Measurements from ENCODE around the gene SKI.

SKI gene

DNA sequence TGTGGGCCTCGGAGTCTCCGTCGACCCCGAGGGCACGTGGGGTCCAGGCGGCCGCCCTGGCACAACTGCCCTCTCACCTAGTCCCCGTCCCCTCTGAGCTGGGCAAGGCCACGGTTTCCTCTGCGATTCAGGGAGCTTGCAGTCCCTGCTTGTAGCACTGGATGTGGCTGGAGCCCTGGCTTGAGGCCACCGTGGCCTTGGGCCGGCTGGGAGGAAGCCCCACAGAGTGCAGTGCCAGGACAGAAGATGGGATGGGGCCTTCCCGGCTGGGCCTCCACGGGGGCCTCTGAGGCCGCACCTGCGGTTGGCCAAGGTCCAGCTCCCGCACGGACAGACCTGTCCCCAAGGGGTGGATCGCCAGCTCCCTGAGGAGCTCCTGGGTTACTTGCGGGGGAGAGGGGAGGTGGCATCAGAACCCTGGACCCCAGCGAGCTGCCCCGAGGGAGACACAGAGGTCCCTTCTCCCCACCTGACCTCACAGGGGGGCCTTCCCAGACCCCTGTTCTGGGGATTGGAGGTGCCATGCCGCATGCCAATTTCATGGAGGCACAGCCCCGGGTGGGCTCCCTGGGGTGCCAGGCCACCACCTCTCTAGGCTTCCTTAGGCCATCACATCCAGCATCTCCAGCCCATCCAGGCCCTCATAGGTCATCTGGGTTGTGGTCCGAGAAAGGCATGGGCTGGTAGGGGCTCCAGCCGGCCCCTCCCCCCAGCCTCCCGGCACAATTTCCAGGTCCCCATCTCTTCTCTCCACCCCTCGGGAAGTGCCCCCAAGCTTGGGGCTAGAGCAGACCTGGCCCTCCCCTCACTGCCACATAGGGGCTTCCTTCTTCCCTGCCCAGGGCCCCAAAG, 82.4 kb downstream of the SKI start:
- no peak overlapping the region for H3K4me3 ChIP-seq (ENCODE audit: low read depth, low read length)
- no peak for TF ChIP-seq POLR2A (IDR thresholded peaks at IDR 0.05; ENCODE audit: extremely low read depth, insufficient read length)
- TF ChIP-seq, protein P1, sequence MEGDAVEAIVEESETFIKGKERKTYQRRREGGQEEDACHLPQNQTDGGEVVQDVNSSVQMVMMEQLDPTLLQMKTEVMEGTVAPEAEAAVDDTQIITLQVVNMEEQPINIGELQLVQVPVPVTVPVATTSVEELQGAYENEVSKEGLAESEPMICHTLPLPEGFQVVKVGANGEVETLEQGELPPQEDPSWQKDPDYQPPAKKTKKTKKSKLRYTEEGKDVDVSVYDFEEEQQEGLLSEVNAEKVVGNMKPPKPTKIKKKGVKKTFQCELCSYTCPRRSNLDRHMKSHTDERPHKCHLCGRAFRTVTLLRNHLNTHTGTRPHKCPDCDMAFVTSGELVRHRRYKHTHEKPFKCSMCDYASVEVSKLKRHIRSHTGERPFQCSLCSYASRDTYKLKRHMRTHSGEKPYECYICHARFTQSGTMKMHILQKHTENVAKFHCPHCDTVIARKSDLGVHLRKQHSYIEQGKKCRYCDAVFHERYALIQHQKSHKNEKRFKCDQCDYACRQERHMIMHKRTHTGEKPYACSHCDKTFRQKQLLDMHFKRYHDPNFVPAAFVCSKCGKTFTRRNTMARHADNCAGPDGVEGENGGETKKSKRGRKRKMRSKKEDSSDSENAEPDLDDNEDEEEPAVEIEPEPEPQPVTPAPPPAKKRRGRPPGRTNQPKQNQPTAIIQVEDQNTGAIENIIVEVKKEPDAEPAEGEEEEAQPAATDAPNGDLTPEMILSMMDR (IDR thresholded peaks at IDR 0.05; ENCODE audit: low read depth, low read length), result no peak
- TF ChIP-seq MYC (IDR thresholded peaks at IDR 0.05; ENCODE audit: low read depth, low read length), result no peak
- TF ChIP-seq, protein P2, sequence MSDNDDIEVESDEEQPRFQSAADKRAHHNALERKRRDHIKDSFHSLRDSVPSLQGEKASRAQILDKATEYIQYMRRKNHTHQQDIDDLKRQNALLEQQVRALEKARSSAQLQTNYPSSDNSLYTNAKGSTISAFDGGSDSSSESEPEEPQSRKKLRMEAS (IDR thresholded peaks at IDR 0.05; ENCODE audit: low read depth, low read length), result no peak
- no peak for DNase-seq (ENCODE audit: low read depth)

DNA sequence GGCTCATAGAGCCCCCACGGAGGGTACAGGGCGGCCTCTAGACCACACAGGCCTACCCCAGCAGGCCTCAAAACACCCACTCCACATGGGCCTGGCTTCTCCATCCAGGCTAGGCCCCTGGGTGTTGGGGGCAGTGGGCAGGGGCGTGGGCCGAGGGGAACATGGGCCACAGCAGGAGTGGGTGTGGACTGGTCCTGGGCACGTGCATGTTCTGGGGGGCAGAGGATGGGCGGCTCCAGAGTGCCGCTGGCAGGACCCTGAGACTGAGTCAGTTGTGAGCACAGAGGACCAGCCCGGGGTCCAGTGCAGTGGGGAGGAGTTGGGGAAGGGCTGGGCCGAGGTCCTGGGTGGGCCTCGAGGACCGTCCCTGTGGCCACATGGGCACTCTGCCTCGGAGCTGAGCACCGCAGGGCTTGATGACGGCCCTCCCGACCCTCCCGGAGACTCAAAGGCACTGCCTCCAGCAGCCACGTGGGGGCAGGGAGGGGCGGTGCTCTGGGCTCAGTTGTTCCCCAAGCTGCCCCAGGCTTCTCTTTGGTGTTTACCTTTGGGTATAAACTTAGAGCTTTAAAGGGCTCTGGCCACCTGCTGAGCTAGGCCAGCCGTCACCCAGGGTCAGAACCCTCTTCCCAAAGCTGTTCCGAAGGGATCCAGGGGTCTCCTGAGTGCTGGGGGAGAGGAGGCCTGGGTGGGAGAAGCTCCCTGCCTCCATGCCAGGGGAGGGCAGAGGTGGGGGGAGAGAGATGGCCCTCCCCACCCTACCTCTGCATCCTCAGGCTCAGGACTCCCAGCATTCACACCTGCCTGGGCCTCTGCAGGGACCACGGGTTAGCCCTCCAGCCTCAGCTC, 83.3 kb downstream of the SKI start:
- no peak overlapping the region for H3K4me3 ChIP-seq (ENCODE audit: low read depth, low read length)
- no peak for TF ChIP-seq POLR2A (IDR thresholded peaks at IDR 0.05; ENCODE audit: extremely low read depth, insufficient read length)
- TF ChIP-seq, protein P1 (IDR thresholded peaks at IDR 0.05; ENCODE audit: low read depth, low read length), result peak; percentile 19
- TF ChIP-seq, protein P2 (IDR thresholded peaks at IDR 0.05; ENCODE audit: low read depth, low read length), result peak; percentile 50; the same call in 1 of the 2 replicates
- TF ChIP-seq MYC (IDR thresholded peaks at IDR 0.05; ENCODE audit: low read depth, low read length), result no peak
- DNase-seq (ENCODE audit: low read depth), result peak; percentile 58

DNA sequence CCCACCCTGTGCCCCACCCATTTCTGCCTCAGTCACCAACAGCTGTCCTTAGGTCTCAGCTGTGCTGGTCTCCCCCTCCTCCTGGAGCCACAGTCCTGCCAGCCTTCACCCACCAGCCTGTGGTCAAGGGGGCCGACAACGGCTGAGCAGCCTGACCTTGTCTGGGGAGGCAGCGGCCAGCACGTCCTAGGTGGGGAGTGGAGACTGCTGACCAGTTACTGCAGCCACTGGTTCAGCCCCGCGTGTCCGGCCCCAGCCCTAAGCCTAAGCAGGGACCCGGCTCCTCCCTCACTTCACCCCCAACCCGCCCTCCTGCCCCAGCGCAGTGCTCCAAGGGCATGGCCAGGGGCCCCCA, 84.0 kb downstream of the SKI start:
- no peak for DNase-seq (ENCODE audit: low read depth)
- TF ChIP-seq MYC (IDR thresholded peaks at IDR 0.05; ENCODE audit: low read depth, low read length), result no peak
- TF ChIP-seq, protein P2 (IDR thresholded peaks at IDR 0.05; ENCODE audit: low read depth, low read length), result no peak
- TF ChIP-seq, protein P1 (IDR thresholded peaks at IDR 0.05; ENCODE audit: low read depth, low read length), result no peak
- no peak for TF ChIP-seq POLR2A (IDR thresholded peaks at IDR 0.05; ENCODE audit: extremely low read depth, insufficient read length)
- no peak overlapping the region for H3K4me3 ChIP-seq (ENCODE audit: low read depth, low read length)

DNA sequence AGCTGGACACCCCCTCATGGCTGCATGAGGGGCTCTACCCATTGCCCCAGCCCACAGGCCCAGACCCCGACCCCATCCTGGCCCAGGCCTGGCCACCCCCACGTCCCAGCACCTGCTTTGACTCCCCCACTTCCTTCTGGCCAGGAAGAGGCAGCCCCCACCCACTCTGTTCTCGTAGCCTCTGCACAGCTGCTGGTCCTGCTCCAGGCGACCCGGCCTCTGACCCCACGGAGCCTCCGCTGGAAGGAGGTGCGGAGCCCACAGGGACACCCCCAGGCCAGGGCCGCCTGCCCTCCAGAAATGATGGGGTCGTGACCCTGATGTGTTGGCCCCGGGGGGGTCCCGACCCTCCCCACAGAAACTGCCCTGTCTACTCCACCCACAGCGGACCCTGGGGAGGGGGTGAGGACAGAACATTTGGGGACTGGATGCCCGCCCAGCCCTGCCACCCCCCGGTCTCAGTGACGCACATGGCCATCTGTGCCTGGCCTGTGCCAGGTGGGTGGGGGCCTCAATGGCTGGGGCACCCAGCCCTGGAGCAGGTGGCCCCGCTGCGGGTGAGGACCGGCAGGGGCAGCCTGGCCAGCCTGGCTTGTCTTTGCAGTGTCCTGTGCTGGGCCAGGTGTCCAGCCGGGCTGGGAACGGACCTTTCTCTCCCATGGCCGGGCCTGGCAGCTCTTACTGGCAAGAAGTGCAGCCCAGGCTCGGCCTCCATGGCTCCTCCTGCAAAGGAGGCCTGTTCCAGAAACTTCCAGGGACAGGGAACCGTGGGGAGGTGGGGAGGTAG, 84.6 kb downstream of the SKI start:
- no peak overlapping the region for H3K4me3 ChIP-seq (ENCODE audit: low read depth, low read length)
- TF ChIP-seq, protein P2 (IDR thresholded peaks at IDR 0.05; ENCODE audit: low read depth, low read length), result no peak
- TF ChIP-seq POLR2A (IDR thresholded peaks at IDR 0.05; ENCODE audit: extremely low read depth, insufficient read length), result no peak
- TF ChIP-seq, protein P1 (IDR thresholded peaks at IDR 0.05; ENCODE audit: low read depth, low read length), result no peak
- no peak for TF ChIP-seq MYC (IDR thresholded peaks at IDR 0.05; ENCODE audit: low read depth, low read length)
- DNase-seq (ENCODE audit: low read depth), result no peak

DNA sequence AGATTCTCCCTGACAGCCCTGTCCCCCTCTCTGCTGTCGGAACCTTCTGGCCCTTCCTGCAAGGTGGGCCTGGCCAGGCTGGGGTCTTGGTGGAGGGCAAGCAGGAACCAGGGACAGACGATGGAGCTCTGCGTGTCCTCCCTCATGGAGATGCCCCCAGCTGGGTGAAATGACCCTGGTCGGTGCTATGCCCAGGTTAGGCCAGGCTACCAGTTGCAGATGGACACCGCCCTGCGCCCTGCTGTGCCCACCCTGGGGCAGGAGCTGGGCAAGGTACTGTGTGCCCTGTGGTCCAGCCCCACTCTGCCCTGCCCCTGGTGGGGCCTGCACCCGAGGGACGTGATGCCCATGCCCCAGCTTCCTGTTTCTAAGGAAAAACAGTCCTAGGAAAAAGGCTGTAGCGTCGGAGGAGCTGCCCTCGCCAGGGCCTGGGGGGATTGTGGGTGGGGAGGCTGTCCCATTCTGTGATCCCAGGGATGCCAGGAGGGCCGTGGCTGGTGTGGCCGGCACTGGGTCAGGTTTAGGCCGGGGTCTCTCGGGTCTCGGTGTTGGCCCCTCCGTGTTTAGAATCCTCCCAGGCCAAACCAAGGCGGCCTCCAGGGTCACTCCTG, 85.6 kb downstream of the SKI start:
- TF ChIP-seq POLR2A (IDR thresholded peaks at IDR 0.05; ENCODE audit: extremely low read depth, insufficient read length) (no peak), MYC (IDR thresholded peaks at IDR 0.05; ENCODE audit: low read depth, low read length) (no peak)
- TF ChIP-seq, protein P1 (IDR thresholded peaks at IDR 0.05; ENCODE audit: low read depth, low read length), result no peak
- TF ChIP-seq, protein P2 (IDR thresholded peaks at IDR 0.05; ENCODE audit: low read depth, low read length), result no peak
- no peak overlapping the region for H3K4me3 ChIP-seq (ENCODE audit: low read depth, low read length)
- DNase-seq (ENCODE audit: low read depth), result no peak
